HepG2 (cell line): ENCODE data around the gene DCST2. TPM values are rescaled to one million over a fixed set of nuclear protein-coding genes. Genes with fewer than 3 reads are reported as not detected.

Experiments used
- ADNP ChIP-seq: sonication (generic); formaldehyde crosslinking; IDR thresholded peaks from 2 replicates; pipeline ENCODE4 v1.4.0; 2020; ENCODE audit warnings: missing genetic modification reagents
- EEA1 ChIP-seq: sonication (generic); formaldehyde crosslinking; IDR thresholded peaks from 2 replicates; pipeline ENCODE4 v1.5.1; 2020; ENCODE audit warnings: mild to moderate bottlenecking, missing genetic modification reagents, borderline replicate concordance
- HNRNPUL1 ChIP-seq: fragments of 200-400 bp; formaldehyde crosslinking; IDR thresholded peaks from 2 replicates; pipeline ENCODE4 v1.6.1; 2017; ENCODE audit warnings: low read depth, mild to moderate bottlenecking, low read length, moderate library complexity
- JUNB ChIP-seq: sonication (generic); formaldehyde crosslinking; IDR thresholded peaks from 2 replicates; pipeline ENCODE4 v1.8.0; 2022; ENCODE audit warnings: missing genetic modification reagents, mild to moderate bottlenecking, borderline replicate concordance
- KDM5B ChIP-seq: sonication (generic); formaldehyde crosslinking; IDR thresholded peaks from 2 replicates; pipeline ENCODE4 v1.4.0; 2020; ENCODE audit warnings: missing genetic modification reagents, mild to moderate bottlenecking, borderline replicate concordance
- MATR3 ChIP-seq: sonication (generic); formaldehyde crosslinking; IDR thresholded peaks from 2 replicates; pipeline ENCODE4 v1.4.0; 2020; ENCODE audit warnings: missing genetic modification reagents
- MEIS1 ChIP-seq: sonication (generic); formaldehyde crosslinking; IDR thresholded peaks from 2 replicates; pipeline ENCODE4 v1.9.0; 2021; ENCODE audit warnings: mild to moderate bottlenecking, missing genetic modification reagents, moderate library complexity, borderline replicate concordance
- MTF2 ChIP-seq: sonication (generic); formaldehyde crosslinking; IDR thresholded peaks from 2 replicates; pipeline ENCODE4 v1.5.0; 2020; ENCODE audit warnings: missing genetic modification reagents, borderline replicate concordance
- PHF21A ChIP-seq: sonication (generic); formaldehyde crosslinking; IDR thresholded peaks from 2 replicates; pipeline ENCODE4 v1.5.0; 2020; ENCODE audit warnings: mild to moderate bottlenecking, missing genetic modification reagents
- PHF5A ChIP-seq: IDR thresholded peaks from one replicate; pipeline ENCODE4 v1.6.1; 2018; ENCODE audit warnings: low read depth, missing genetic modification reagents; ENCODE audit not compliant: unreplicated experiment
- RBM22 ChIP-seq: fragments of 200-400 bp; formaldehyde crosslinking; optimal IDR thresholded peaks from 2 replicates; pipeline ENCODE3; 2017; ENCODE audit warnings: mild to moderate bottlenecking, low read length, moderate library complexity
- SKI ChIP-seq: fragments of 450-650 bp; IDR thresholded peaks from one replicate; pipeline ENCODE4 v1.6.1; 2018; ENCODE audit warnings: mild to moderate bottlenecking; ENCODE audit not compliant: partially characterized antibody
- SSRP1 ChIP-seq: IDR thresholded peaks from 2 replicates; pipeline ENCODE4 v1.6.1; 2016; ENCODE audit warnings: control low read depth
- ZBTB7B ChIP-seq: sonication (generic); formaldehyde crosslinking; IDR thresholded peaks from 2 replicates; pipeline ENCODE4 v1.4.0; 2020; ENCODE audit warnings: missing genetic modification reagents
- ZNF547 ChIP-seq: sonication (generic); formaldehyde crosslinking; IDR thresholded peaks from 2 replicates; pipeline ENCODE4 v1.5.1; 2020; ENCODE audit warnings: mild to moderate bottlenecking, missing genetic modification reagents
- ZNF724P ChIP-seq: sonication (generic); formaldehyde crosslinking; IDR thresholded peaks from 2 replicates; pipeline ENCODE4 v1.8.0; 2022; ENCODE audit warnings: missing genetic modification reagents, borderline replicate concordance
- ZSCAN25 ChIP-seq: sonication (generic); formaldehyde crosslinking; IDR thresholded peaks from 2 replicates; pipeline ENCODE4 v1.8.0; 2022; ENCODE audit warnings: mild to moderate bottlenecking, missing genetic modification reagents
- polyA plus RNA-seq, 8 experiments: library from polyadenylated mRNA; depleted of rRNA in 3 of 8; stranded (reverse) in 7 of 8; unstranded in 1 of 8; fragments of >200 nt; fragmentation: Illumina TruSeq in 4 of 8; extraction: Trizol in 4 of 8; gene quantifications; 2 replicates each; pipeline versions ENCODE4 v1.2.1 to v1.2.3, GENCODE V29; 2011 to 2016; ENCODE audit warnings: low read depth in 4 of 8, missing spikeins in 1 of 8, mixed read lengths in 1 of 8; ENCODE audit not compliant: insufficient read depth in 1 of 8
- total RNA-seq, 5 experiments: library from RNA; depleted of rRNA; stranded (reverse); fragments of >200 nt; fragmentation: Illumina TruSeq; extraction: Trizol; gene quantifications; 2 replicates each; pipeline ENCODE4 v1.2.3, GENCODE V29; 2016; ENCODE audit warnings: low read depth in 1 of 5
- TF ChIP-seq, protein P1 (sequence below): sonication (generic); formaldehyde crosslinking; IDR thresholded peaks from 2 replicates; pipeline ENCODE4 v1.5.1; 2020; ENCODE audit warnings: missing genetic modification reagents, mild to moderate bottlenecking, borderline replicate concordance
- TF ChIP-seq, protein P2 (sequence below): sonication (generic); formaldehyde crosslinking; IDR thresholded peaks from 2 replicates; pipeline ENCODE4 v1.5.1; 2020; ENCODE audit warnings: mild to moderate bottlenecking, missing genetic modification reagents, borderline replicate concordance
- TF ChIP-seq, protein P3 (sequence below): sonication (generic); formaldehyde crosslinking; IDR thresholded peaks from 2 replicates; pipeline ENCODE4 v1.4.0; 2020; ENCODE audit warnings: missing genetic modification reagents, borderline replicate concordance

Gene DCST2
- total and polyA plus RNA-seq, 2 of the 13 experiments (the other 11 are each of a cell fraction or from before 2014, with no cell fraction given) = 0.74 TPM; not detected in 1

DNA sequence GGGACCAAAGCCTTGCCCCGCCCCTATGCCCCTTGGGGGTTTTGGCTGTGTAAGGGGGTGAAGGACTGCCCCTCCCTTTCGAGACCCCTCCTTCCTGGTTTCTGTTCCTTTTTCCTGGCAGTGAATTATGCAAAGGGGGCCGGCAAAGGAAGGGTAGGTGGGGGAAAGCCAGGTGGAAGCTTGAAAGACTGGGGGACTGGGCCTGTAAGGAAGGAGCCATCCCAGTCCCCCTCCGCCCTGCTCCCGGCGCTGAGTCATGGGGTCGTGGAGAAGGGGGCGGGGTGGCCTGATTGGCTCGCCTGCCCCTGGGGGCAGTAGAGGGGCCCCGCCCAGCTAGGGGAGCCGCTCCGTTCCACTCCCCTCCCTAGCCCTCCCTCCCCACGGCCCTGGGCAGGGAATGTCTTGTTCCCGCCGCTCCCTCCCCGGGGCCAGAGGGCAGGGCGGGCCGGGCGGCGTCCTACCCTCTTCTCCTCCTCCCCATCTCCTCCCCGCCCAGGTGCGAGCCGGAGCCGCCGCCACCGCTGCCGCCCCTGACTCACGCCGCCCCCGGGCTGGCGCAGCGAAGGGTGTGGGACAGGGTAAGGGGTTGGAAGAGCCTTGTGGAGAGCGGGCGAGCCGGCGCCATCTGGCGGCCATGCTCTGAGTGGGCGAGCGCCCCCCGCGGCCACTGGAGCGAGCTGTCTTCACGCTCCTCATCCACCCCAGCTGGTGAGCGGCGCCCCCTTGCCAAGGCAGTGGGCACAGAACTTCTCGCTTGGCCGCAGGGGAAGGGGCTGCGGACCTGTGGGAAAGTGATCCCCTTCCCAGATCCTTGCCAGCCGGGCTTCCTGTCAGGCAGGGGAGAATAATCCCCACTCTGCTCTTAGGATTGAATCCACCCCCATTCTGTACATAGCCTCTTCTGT is 16.3 kb downstream of the DCST2 start (continued):
- TF ChIP-seq ZNF547 (CRISPR knock-in tag) = peak; percentile 87; the same call in 1 of the 2 replicates
- no peak for TF ChIP-seq JUNB (CRISPR knock-in tag)
- peak; percentile 94 for TF ChIP-seq ZSCAN25
- TF ChIP-seq, protein P1, sequence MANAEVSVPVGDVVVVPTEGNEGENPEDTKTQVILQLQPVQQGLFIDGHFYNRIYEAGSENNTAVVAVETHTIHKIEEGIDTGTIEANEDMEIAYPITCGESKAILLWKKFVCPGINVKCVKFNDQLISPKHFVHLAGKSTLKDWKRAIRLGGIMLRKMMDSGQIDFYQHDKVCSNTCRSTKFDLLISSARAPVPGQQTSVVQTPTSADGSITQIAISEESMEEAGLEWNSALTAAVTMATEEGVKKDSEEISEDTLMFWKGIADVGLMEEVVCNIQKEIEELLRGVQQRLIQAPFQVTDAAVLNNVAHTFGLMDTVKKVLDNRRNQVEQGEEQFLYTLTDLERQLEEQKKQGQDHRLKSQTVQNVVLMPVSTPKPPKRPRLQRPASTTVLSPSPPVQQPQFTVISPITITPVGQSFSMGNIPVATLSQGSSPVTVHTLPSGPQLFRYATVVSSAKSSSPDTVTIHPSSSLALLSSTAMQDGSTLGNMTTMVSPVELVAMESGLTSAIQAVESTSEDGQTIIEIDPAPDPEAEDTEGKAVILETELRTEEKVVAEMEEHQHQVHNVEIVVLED (CRISPR knock-in tag) = peak; percentile 64
- TF ChIP-seq, protein P2, sequence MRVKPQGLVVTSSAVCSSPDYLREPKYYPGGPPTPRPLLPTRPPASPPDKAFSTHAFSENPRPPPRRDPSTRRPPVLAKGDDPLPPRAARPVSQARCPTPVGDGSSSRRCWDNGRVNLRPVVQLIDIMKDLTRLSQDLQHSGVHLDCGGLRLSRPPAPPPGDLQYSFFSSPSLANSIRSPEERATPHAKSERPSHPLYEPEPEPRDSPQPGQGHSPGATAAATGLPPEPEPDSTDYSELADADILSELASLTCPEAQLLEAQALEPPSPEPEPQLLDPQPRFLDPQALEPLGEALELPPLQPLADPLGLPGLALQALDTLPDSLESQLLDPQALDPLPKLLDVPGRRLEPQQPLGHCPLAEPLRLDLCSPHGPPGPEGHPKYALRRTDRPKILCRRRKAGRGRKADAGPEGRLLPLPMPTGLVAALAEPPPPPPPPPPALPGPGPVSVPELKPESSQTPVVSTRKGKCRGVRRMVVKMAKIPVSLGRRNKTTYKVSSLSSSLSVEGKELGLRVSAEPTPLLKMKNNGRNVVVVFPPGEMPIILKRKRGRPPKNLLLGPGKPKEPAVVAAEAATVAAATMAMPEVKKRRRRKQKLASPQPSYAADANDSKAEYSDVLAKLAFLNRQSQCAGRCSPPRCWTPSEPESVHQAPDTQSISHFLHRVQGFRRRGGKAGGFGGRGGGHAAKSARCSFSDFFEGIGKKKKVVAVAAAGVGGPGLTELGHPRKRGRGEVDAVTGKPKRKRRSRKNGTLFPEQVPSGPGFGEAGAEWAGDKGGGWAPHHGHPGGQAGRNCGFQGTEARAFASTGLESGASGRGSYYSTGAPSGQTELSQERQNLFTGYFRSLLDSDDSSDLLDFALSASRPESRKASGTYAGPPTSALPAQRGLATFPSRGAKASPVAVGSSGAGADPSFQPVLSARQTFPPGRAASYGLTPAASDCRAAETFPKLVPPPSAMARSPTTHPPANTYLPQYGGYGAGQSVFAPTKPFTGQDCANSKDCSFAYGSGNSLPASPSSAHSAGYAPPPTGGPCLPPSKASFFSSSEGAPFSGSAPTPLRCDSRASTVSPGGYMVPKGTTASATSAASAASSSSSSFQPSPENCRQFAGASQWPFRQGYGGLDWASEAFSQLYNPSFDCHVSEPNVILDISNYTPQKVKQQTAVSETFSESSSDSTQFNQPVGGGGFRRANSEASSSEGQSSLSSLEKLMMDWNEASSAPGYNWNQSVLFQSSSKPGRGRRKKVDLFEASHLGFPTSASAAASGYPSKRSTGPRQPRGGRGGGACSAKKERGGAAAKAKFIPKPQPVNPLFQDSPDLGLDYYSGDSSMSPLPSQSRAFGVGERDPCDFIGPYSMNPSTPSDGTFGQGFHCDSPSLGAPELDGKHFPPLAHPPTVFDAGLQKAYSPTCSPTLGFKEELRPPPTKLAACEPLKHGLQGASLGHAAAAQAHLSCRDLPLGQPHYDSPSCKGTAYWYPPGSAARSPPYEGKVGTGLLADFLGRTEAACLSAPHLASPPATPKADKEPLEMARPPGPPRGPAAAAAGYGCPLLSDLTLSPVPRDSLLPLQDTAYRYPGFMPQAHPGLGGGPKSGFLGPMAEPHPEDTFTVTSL (CRISPR knock-in tag) = 0 out of 2 replicates have a peak, but pooled peaks have one; percentile 36
- 0 out of 2 replicates have a peak, but pooled peaks have one; percentile 76 for TF ChIP-seq MTF2
- 0 out of 2 replicates have a peak, but pooled peaks have one; percentile 53 for TF ChIP-seq ADNP (CRISPR knock-in tag)
- peak; percentile 66 for TF ChIP-seq RBM22
- TF ChIP-seq SSRP1 (CRISPR knock-in tag) = peak; percentile 84; the same call in 1 of the 2 replicates
- TF ChIP-seq HNRNPUL1 = 0 out of 2 replicates have a peak, but pooled peaks have one; percentile 29
- TF ChIP-seq ZNF724P (CRISPR knock-in tag) = peak; percentile 88; the same call in 1 of the 2 replicates
- TF ChIP-seq ZBTB7B = peak; percentile 98
- no peak for TF ChIP-seq MATR3 (CRISPR knock-in tag)
- TF ChIP-seq PHF5A (CRISPR knock-in tag) = peak; percentile 90
- no peak for TF ChIP-seq EEA1 (CRISPR knock-in tag)
- peak; percentile 56 for TF ChIP-seq SKI
- peak; percentile 96 for TF ChIP-seq PHF21A (CRISPR knock-in tag)
- no peak; the same call in 1 of the 2 replicates for TF ChIP-seq MEIS1
- TF ChIP-seq, protein P3, sequence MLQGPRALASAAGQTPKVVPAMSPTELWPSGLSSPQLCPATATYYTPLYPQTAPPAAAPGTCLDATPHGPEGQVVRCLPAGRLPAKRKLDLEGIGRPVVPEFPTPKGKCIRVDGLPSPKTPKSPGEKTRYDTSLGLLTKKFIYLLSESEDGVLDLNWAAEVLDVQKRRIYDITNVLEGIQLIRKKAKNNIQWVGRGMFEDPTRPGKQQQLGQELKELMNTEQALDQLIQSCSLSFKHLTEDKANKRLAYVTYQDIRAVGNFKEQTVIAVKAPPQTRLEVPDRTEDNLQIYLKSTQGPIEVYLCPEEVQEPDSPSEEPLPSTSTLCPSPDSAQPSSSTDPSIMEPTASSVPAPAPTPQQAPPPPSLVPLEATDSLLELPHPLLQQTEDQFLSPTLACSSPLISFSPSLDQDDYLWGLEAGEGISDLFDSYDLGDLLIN = 0 out of 2 replicates have a peak, but pooled peaks have one; percentile 19
- peak; percentile 91; the same call in 1 of the 2 replicates for TF ChIP-seq KDM5B (CRISPR knock-in tag)
